HT-29 (cell line): ENCODE data around the gene FIGNL2. TPM values are rescaled to one million over a fixed set of nuclear protein-coding genes. Genes with fewer than 3 reads are reported as not detected.
"Not testable (repeated sequence)": the region's sequence is repeated elsewhere in the genome, so short reads cannot be mapped to it uniquely, and the experiment has no call there.

Source experiments
- DNase-seq: peaks from one replicate; pipeline ENCODE4 v3.0.0-alpha.2; 2015; ENCODE audit warnings: low spot score
- total RNA-seq: library from RNA; depleted of rRNA; stranded (reverse); fragments of >200 nt; shearing (Covaris generic); gene quantifications from 2 replicates; pipeline ENCODE4 v1.2.3, GENCODE V29; 2014

Gene FIGNL2
- total RNA-seq, 1 experiment from 2014 or later, result not detected

DNA sequence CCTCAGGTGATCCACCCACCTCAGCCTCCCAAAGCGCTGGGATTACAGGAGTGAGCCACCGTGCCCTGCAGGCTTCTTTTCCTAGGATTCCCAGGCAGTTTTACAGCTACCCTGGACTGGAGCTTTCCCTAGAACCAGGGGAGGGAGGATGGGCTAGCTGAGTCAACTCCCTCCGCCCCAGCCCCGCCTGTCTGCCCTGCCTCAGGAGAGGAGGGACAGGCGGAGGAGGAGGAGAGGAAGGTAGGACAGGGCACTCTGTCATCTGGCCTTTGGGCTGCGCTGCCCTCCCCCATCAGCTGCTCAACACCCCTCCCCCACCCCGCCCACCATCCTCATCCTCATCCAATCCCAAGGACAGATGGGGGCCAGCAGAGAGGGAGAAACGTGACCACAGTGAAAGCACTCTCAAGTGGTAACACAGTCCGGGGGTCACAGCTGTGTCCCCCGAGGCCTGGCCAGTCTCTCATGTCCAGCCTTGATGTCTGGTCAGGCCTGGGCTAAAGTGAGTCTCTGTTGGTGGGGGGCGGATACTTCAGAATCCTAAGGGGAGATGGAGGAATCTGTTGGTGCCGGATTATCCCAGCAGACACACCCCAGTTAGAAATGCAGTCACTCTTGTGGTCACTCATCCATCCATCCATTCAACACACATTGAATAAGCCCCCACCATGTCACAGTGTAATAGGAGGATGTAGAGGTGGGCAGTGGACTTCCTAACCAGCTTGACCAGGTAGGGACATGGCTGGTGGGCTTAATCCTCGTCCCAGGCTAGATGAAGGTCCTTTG is 12.3 kb downstream of the FIGNL2 start:
- no peak for DNase-seq

DNA sequence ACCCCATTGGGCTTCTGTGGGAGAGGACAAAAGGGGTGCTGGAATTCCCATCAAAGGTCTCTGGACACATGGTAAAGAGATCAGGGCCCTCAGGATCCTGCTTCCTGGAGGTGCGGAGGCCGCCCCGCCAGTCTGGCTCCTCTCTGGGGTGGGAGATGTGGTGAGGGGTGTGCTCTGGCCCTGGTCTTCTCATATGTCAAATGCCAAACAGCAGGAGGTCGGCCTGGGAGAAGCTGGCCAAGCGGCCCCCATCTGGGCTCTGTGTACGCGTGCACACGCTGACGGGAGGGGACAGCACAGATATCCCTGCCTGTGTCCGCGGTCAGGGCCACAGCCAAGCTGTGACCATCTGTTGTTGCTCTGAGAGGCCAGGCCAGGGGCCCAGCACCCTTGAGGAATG is 14.1 kb downstream of the FIGNL2 start:
- DNase-seq, result no peak

DNA sequence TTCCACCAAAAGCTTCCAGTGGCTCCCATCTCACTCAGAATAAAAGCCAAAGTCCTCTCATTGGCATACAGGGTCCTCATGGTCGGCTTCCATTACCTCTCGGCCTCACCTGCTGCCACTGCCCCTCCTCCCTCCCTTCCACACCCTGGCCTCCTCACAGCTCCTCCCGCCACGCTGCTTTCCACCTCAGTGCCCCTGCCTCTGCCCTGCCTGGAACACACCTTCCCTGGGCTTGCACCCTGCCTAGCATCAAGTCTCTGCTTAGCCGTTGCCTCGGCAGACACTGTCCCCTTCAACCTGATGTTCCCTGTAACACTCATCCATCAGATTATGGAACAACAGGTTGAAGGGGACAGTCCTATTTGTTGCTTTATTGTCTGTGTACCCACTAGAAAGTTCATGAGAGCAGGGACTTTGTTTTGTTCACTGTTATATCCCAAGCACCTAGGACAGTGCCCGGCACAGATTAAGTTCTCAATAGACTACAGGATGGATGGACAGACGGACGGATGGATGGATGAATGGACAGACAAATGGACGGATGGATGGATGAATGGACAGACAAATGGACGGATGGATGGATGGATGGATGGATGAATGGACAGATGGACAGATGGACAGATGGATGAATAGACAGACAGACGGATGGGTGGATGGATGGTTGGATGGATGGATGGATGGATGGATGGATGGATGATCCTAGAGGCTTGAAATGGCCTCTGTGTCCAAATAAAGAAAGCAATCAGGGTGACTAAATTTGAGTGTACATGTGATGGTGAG is 14.9 kb downstream of the FIGNL2 start:
- no peak for DNase-seq

DNA sequence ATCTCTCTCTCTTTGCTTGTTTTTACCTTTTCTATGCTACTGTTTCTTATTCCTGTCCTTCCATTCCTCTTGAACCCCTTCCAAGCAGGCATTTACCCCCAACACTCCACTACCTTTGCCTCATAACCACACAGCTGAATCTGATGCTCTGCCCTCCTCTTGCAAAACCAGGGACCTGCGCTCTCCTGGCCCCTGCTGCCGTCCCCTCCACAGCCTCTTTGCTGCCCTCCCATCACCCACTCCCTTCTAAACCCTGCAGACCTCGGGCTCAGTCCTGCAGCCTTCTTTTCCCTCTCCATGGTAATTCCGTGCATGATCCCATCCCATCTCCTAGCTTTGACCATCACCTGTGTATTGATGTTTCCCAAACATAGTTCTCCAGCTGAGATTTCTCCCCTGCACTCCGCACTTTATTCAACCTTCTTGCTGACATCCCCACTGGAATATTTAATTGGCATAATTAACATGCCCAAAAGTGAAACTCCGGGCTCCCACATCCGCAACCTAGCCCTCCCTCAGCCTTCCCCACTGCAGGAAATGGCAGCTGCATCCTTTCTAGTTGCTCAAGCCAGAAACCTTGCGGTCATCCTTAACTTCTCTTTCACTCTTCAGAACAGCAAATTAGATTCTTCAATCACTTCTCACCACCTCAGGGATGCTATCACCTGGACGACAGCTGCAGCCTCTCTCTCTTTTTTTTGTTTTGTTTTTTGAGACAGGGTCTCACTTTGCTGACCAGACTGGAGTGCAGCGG is 16.0 kb downstream of the FIGNL2 start:
- DNase-seq, result no peak

DNA sequence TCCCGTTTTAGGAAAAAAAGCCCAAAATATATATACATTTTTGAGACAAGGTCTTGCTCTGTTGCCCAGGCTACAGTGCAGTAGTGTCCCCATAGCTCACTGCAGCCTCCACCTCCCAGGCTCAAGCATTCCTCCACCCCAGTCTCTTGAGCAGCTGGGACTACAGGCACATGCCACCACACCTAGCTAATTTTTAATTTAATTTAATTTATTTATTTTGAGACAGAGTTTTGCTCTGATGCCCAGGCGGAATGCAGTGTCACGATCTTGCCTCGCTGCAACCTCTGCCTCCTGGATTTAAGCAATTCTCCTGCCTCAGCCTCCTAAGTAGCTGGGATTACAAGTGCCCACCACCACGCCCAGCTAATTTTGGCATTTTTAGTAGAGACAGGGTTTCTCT is 16.7 kb downstream of the FIGNL2 start:
- DNase-seq, result not testable (repeated sequence)

DNA sequence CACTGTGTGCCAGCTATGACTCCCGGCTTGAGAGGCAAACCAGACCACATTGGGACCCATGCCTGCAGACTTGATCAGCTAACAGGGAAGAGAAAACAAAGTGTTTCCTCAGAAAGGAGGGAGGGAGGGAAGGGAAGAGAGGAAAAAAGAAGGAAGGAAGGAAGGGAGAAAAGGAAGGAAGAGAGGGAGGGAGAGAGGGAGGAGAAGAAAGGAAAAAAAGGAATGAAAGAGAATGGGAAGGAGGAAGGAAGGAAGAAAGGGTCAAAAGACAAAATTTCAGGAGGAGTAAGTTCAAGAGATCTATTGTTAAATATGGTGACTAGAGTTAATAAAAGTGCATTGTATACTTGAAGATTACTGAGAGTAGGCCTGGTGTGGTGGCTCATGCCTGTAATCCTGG is 18.9 kb downstream of the FIGNL2 start:
- DNase-seq, result no peak

DNA sequence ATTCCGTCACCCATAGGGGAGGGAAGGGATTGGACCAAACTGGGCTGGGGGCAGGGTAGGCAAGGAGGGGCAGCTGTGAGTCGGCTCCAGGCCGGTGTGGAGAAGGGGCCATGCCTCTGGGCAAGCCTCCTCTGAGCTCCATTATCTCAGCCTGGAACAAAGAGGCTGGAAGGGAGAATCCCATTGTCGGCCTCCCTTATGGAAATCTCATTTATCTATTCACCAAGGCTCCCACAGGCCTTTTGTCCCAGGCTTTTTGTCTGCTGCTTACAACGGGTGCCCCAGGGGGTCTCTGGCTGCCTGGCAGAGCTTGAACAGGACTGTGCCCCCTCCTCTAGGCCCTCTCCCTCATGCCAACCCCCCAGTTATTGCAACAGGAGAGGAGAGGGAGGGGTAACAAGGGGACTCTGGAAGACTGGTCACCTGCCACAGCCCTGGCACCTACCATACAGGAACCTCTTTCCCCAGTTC is 19.5 kb downstream of the FIGNL2 start:
- DNase-seq, result no peak

DNA sequence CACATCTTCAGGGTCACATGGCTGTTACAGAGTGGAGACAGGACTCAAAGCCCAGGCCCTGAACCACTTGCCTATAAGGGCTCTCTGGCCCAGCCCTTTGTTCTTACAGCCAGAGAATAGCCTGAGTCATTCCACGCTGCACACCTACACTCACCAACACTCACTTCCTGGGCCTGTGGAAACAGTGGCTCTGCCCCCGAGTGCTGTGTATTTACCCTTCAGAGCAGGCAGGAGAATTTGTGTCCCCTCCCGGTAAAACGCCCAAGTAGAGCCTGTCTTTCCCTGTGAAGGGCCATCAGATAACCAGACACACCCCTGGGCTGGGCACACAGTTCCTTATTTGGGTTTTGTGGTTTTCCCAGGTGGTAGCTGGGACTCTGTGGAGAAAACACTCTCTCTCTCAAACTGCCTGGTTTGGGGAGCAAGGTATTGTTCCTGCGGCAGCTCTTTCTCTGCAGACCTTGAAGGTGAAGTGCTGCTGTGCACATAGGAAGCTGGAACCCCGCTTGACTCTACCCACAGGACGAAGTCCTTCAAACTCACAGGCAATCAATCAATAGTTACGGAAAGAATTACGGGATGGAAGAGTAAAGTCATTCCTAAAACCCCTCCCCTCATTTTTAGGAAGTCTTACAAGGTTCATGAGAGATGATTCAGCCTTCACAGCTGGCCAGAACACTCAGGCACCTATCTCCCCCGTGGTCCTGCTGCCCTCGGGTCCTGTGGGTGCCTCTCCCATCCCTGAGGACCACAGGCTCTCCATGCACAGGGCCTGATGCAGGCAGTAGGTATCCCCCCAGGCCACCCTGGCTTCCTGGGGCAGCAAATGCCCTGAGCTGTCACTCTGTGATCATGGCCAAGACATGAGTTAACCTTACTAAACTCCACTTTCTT is 20.3 kb downstream of the FIGNL2 start:
- no peak for DNase-seq

DNA sequence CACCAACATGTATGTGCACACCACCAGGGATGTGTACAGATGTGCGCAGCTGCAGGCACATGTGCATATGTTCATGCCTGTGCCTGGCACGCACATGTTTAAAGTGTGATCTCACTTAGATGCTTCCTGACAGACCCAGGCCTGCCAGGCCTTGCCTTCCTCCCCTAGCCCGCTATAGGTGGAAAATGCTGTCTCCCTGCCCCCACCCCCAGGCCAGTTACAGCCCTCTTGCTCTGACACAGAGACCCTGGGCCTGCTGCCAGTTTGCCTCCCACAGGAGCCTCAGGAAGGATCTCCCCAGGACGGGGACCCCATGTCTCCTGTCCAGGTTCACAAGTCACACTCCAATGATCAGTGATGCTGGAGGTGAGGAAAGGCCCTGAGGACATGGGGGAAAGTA is 21.6 kb downstream of the FIGNL2 start:
- DNase-seq, result no peak

DNA sequence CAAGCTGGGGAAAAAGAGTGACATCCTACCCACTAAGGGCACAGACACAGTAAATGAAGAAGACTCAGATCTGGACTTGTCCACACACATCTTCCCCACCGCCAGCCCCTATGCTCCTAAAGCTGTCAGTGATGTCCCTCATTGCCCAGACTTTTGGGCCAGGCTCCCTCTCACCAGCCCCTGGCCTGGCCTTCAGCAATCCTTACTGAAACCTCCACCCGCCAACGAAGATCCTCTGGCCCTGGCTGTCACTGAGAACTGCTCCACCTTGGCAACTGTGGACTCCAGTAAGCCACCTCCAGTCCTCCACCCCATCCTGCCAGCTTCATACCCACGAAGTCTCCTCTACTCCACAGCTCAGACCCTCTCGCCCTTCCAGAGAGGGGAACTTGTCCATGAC is 23.3 kb downstream of the FIGNL2 start:
- no peak for DNase-seq

DNA sequence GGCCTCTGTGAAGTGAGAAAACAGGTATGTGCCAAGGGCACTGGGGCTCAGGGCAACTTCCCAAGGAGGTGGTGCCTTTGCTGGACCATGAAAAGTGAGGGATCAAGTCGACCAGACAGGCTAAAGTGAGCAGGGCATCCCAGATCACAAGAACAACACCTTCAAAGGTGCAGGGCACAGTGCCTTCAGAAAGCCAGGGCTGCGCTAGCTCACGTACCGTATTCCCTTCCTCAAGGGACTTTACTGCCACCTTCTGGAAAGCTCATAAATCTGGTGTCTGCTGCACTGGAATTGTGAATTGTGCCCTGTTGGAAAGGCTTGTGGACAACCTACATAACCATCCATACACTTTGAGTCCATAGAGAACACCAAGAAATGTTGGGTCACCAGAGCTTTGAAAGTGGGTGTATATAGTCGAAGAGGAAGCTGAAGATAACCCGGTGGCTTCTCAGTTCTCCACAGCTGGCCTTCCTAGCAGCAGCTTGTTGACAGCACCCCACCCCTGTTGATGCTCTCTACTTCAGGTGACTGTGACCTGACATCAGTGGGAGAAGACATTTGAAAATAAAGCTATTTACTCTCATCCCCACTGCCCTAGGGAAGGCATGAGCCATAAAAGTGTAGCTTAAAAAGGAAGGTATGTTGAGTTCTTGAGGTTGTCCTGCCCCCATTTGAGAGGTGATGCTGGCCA is 24.5 kb downstream of the FIGNL2 start:
- peak; percentile 70 for DNase-seq

DNA sequence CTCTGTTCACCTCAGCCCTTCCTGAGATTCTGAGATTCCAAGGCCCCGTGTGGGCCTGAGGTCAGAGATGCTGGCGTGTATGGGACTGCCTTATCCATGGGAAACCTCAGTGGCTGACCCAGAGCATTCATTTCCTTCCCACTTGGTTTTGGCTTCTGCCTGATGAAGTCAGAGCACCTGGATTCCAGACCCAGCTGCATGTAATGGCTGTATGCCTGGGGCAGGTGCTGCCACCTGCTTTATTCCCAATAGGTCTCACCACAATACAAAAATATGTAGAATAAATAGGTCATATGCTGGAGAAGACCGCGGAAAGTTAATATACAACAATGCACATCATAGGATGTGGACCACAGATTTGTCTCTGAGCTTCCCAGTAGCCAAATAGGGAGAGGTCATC is 25.6 kb downstream of the FIGNL2 start:
- no peak for DNase-seq

DNA sequence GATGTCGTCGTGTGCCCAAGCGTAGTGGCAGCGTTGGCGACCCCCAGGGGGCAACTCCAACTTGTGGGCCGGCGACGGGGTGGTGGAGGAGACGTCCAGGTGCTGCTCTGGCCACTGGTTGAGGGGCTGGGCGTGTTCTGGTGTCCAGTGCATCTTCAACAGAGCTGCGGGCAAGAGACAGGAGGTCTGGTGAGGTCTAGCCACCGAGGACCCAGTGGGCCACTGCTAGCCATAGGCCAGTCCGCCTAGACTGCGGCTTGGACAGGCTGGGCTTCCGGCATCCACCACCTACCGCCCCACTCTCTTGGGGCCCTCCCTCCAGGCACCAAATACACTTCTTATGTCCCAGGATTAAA is 26.3 kb downstream of the FIGNL2 start:
- no peak for DNase-seq

DNA sequence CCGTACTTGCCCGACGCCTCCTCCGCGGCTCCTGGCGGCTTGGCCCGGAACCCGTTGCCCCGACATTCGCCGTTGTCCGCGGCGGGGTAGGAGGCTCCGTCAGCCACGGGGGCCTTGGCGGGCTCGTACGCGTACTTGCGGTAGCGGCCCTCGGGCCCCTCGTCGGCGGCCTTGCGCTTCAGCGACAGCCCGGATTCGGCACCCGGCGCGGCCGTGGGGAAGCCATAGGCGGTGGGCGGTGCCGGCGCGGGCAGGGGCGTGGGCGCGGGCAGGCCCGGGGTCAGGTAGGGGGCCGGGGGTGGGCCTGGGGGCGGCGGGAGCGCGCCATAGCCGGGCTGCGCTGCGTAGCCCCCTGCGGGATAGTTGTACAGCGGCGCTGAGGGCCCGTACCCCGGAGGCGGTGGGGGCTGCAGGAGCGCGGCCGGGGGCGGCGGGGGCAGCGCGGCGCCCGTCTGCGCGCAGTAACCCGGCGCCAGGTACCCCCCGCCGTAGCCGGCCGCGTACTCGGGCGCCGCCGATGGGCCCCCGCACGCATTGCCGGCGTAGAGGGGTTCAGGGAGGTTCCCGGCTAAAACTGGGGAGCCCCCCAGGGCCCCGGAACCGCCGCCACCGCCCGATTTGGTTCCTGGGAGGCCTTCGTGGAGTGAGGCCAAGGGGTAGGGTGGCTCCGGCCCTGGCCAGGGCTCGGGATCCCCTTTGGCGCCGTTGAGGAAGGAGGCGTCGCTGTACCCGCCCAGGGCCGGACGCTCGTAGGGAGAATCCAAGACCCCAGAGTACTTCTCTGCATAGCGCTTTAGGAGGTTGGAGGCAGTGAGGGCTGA is 26.9 kb downstream of the FIGNL2 start:
- no peak for DNase-seq

DNA sequence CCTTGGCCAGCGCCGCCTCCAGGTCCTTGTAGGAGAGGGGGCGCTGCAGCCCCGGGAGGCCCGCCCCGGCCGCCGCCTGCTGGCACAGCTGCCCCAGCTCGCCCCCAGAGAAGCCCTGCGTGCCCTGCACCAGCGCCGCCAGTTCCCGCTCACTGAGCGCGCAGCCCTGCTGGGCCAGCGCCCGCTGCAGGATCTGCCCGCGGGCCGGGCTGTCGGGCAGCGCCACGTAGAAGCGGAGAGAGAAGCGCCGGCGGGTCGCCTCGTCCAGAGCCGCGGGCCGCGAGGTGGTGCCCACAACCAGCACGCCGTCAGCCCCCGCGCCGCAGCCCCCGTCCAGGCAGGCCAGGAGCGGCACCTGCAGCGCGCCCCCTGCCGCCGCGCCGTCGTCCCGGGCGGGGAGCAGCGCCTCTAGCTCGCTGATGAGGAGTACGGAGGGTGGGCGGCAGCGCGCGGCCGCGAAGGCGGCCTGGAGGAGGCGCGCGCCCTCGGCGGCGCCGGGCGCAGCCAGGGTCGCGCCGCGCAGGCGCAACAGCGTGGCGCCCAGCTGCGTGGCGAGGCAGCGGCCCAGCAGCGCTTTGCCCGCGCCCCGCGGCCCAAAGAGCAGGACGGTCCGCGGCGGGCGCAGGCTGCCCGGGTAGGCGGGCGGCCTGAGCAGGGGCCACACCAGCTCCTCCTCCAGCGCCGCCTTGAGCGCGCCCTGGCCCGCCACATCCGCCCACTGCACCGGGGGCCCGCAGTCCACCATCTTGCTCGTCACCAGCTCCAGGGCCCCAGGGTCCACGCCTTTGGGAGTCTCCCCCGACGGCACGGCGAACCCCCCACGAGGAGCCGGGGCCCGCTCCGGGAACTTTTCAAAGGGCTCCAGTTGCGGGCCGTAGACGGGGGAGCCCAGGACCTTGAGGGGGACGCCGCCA is 27.7 kb downstream of the FIGNL2 start:
- DNase-seq, result no peak

DNA sequence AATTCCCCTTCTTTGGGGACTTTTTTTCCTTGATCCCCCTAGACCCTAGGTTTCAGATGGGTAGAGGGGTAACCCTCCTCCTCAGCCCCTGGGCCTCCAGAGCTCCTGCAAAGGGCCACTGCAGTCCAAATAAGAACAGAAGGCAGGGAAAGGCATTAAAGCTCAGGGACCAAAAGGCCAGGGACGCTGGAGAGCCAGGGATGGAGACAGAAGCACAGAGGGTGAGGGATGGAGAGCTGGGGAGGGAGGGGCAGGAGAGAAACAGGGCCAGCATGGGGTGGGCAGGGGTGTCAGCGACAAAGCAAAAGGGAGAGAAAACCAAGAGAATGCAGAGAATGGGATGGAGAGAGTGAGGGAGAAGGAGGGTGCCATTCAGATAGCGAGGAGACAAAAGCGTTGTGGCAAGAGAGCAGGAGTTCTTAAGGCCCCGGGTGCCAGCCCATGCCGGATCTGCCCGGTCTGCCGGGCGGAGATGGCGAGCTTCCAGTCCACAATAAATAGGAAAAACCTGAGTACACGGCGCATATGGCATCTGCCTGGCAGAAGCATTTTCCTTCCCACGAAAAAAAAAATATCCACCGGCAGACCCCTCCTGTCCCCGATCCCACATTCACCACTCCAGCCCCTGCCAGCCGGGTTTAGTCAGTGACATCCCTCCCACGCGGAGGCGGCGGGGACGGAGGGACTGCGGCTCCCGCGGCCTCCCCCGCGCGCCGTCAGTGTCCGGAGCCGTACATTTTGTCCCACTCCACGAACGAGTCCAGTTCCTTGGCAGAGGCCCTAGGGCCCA is 28.6 kb downstream of the FIGNL2 start:
- no peak for DNase-seq

DNA sequence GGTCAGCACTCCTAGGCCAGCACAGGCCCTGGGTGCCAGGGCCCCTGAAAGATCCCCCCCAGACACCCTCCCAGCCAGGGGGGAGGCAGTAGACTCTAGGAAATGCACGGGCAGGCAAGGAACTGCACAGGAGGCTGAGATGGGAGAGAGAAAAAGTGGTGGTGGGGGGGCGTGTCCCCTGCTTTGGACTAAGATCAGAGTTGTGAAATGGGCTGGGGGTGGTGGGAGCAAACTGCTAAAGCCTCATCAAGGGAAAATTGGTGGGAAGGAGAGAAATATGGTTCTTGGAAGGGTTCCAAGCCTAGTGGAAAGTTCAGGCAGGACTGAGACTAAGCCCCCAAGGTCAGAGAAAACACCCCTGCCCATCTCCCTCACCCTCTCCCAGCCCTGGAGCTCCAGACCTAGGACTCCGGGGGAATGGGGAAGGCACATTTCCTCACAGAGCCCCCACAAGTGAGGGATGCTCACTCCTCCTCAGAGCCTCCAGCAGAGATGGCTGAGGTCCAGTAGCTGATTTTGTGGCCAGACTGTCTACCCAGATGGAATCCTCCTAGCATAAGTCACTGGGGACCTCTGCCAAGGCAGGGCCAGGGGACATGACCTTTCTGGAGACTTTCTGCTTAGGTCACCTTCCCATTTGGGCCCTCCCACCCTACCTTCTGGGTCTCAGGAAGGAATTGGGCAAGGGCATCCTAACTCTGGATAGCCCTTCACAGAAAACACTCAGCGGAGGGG is 29.8 kb downstream of the FIGNL2 start:
- no peak for DNase-seq
